Upper lobe of right lung (tissue), 1 donor: ENCODE results near the gene ITIH2. TPM values are rescaled to one million over a fixed set of nuclear protein-coding genes. Genes with fewer than 3 reads are reported as not detected.
"Not testable (repeated sequence)": the region's sequence is repeated elsewhere in the genome, so short reads cannot be mapped to it uniquely, and the experiment has no call there.

Experiments
- ATAC-seq: fragments of 200-7000 bp; cut with Tn5 transposase; one replicate; pipeline ENCODE4 v1.9.1; 2020; ENCODE audit warnings: mild to moderate bottlenecking, moderate library complexity
- DNase-seq: peaks from one replicate; pipeline ENCODE4 v3.0.0-alpha.2; 2020
- H3K27ac ChIP-seq: fragments of 200-600 bp; one replicate; pipeline ENCODE4 v1.8.0; 2022
- H3K27me3 ChIP-seq: fragments of 200-600 bp; one replicate; pipeline ENCODE4 v1.8.0; 2022; ENCODE audit warnings: mild to moderate bottlenecking
- H3K36me3 ChIP-seq: fragments of 200-600 bp; one replicate; pipeline ENCODE4 v1.8.0; 2022
- H3K4me1 ChIP-seq: fragments of 200-600 bp; one replicate; pipeline ENCODE4 v1.8.0; 2022
- H3K4me3 ChIP-seq: fragments of 200-600 bp; one replicate; pipeline ENCODE4 v1.8.0; 2022; ENCODE audit warnings: mild to moderate bottlenecking
- H3K9me3 ChIP-seq: fragments of 200-600 bp; one replicate; pipeline ENCODE4 v1.8.0; 2022
- CTCF ChIP-seq: fragments of 200-600 bp; IDR thresholded peaks from one replicate; pipeline ENCODE4 v1.8.0; 2022; ENCODE audit warnings: antibody characterized with exemption
- intact Hi-C: fragments of 100-400 bp; cut with DNase I; formaldehyde crosslinking; loops from one replicate; pipeline ENCODE4 v1.11.0; 2022
- total RNA-seq: library from RNA; stranded (reverse); fragmentation: NEBNext Ultra II Directional; extraction: Animal tissue kit (Norgen Biotek cat#: 25700); gene quantifications from one replicate; pipeline ENCODE4 v1.2.1, GENCODE V29; 2021
- donor health status: DM: no; HTN: yes; CAD: no; lungs with severe emphysema.

Gene ITIH2
- total RNA-seq, 1 donor from 2014 or later, result 1.3 TPM

GRCh38 chr10:7708832-7709231 lies 5.7 kb downstream of the ITIH2 start:
- DNase-seq (no peak), ATAC-seq (no peak)
- Histone ChIP-seq H3K4me3 (no peak overlapping the region), H3K27ac (no peak overlapping the region), H3K4me1 (no peaks in the 10 kb centered on the region), H3K9me3 (no peaks in the 10 kb centered on the region), H3K36me3 (no peaks in the 10 kb centered on the region), H3K27me3 (no peaks in the 10 kb centered on the region)
- TF ChIP-seq CTCF, result no peak
- intact Hi-C loops, result no loop called here

DNA sequence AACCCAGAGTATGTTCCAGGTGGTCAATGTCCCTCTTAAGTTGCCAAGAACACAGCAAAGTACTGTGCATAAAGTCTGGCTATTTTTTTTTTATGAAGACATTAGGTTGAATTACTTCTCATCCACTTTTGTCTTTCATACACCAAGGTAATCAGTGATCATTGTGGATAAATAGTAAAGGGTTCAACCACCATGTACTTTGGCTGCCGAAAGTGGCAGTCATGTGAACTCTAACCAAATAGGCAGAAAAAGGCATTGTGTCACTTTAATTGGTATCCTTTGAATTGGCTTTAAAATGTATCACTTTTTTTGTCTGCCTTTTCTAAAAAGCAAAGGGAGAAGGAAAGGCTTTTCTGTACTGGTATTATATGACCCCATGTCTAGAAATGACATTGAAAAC lies 7.3 kb downstream of the ITIH2 start:
- intact Hi-C loops, result no loop called here
- no peak for ATAC-seq
- no peak overlapping the region for H3K27ac ChIP-seq
- DNase-seq, result no peak
- no peaks in the 10 kb centered on the region for H3K27me3 ChIP-seq
- no peak for TF ChIP-seq CTCF
- no peaks in the 10 kb centered on the region for H3K4me1 ChIP-seq
- no peaks in the 10 kb centered on the region for H3K9me3 ChIP-seq
- H3K36me3 ChIP-seq, result no peaks in the 10 kb centered on the region
- H3K4me3 ChIP-seq, result no peak overlapping the region

- intact Hi-C loops, H3K9me3 ChIP-seq: not testable (repeated sequence)
These were observed 8.0 kb downstream of the ITIH2 start for GRCh38 chr10:7711075-7711474.

DNA sequence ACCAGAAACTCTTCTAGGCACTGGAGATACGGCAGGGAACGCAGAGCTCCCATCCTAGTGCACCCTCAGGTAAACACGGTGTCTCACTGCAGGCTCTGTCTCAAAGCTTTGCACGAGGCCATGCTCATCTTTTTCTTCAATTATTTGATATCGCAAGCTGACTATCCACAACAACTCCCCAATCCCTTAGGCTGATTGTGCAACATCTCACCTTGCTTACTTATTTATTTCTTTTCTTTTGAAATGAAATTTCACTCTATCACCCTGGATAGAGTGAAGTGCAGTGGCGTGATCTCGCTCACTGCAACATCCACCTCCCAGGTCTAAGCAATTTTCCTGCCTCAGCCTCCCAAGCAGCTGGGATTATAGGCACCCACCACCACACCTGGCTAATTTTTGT lies 12.4 kb downstream of the ITIH2 start:
- H3K27me3 ChIP-seq, result no peaks in the 10 kb centered on the region
- ATAC-seq (no peak), DNase-seq (no peak)
- H3K9me3 ChIP-seq, result no peaks in the 10 kb centered on the region
- no peaks in the 10 kb centered on the region for H3K36me3 ChIP-seq
- H3K4me1 ChIP-seq, result no peaks in the 10 kb centered on the region
- TF ChIP-seq CTCF, result no peak
- intact Hi-C loops, result no loop called here
- H3K4me3 ChIP-seq, result no peak overlapping the region
- H3K27ac ChIP-seq, result no peak overlapping the region

More at GRCh38 chr10:7711075-7711474, 8.0 kb downstream of the ITIH2 start:
- not testable (repeated sequence) for ATAC-seq, DNase-seq, H3K4me1 ChIP-seq, H3K27ac ChIP-seq, H3K36me3 ChIP-seq, H3K27me3 ChIP-seq, H3K4me3 ChIP-seq

- H3K9me3 ChIP-seq, result no peaks in the 10 kb centered on the region
- intact Hi-C loops, result no loop called here
- H3K4me1 ChIP-seq, result no peaks in the 10 kb centered on the region
- H3K36me3 ChIP-seq, result no peaks in the 10 kb centered on the region
- no peak overlapping the region for H3K27ac ChIP-seq
- no peak for ATAC-seq
- no peaks in the 10 kb centered on the region for H3K27me3 ChIP-seq
- DNase-seq, result no peak
- no peak overlapping the region for H3K4me3 ChIP-seq
- TF ChIP-seq CTCF, result no peak
These were observed 14.7 kb downstream of the ITIH2 start for GRCh38 chr10:7717767-7718166.

- no peaks in the 10 kb centered on the region for H3K9me3 ChIP-seq
- no peaks in the 10 kb centered on the region for H3K36me3 ChIP-seq
- TF ChIP-seq CTCF, result no peak
- intact Hi-C loops, result no loop called here
- no peaks in the 10 kb centered on the region for H3K27me3 ChIP-seq
- H3K27ac ChIP-seq, result no peak overlapping the region
- no peaks in the 10 kb centered on the region for H3K4me1 ChIP-seq
- DNase-seq, result no peak
- ATAC-seq, result no peak
- H3K4me3 ChIP-seq, result no peak overlapping the region
These were observed 15.6 kb downstream of the ITIH2 start for GRCh38 chr10:7718685-7719084.
